ENCODE data around the gene HOXD11.

Gene HOXD11

GRCh38 chr2:176102309-176102866 is 4.7 kb upstream of the HOXD11 start:
- H3K27ac Mint-ChIP-seq = no peak overlapping the region
- no peak overlapping the region for H3K4me3 Mint-ChIP-seq
- intact Hi-C loops (cut with micrococcal nuclease) = no loop called here

GRCh38 chr2:176103194-176103593 is 3.9 kb upstream of the HOXD11 start:
- intact Hi-C loops (cut with micrococcal nuclease) = no loop called here
- Mint-ChIP-seq H3K4me1 (ENCODE audit: low read depth) (peaks cover 26% of the 10 kb centered on the region), H3K27me3 (peaks cover 86% of the 10 kb centered on the region), H3K9me3 (no peaks in the 10 kb centered on the region), H3K4me3 (no peak overlapping the region), H3K27ac (no peak overlapping the region), H3K36me3 (ENCODE audit: low read depth) (no peaks in the 10 kb centered on the region)

More at GRCh38 chr2:176102309-176102866, 4.7 kb upstream of the HOXD11 start:
- no peaks in the 10 kb centered on the region for H3K9me3 Mint-ChIP-seq
- peaks cover 32% of the 10 kb centered on the region for H3K4me1 Mint-ChIP-seq (ENCODE audit: low read depth)
- no peaks in the 10 kb centered on the region for H3K36me3 Mint-ChIP-seq (ENCODE audit: low read depth)
- H3K27me3 Mint-ChIP-seq = peaks cover 94% of the 10 kb centered on the region

GRCh38 chr2:176103742-176104315 is 3.3 kb upstream of the HOXD11 start:
- Mint-ChIP-seq H3K36me3 (ENCODE audit: low read depth) (no peaks in the 10 kb centered on the region), H3K27me3 (peaks cover 86% of the 10 kb centered on the region), H3K27ac (no peak overlapping the region), H3K4me1 (ENCODE audit: low read depth) (peaks cover 26% of the 10 kb centered on the region), H3K4me3 (no peak overlapping the region), H3K9me3 (no peaks in the 10 kb centered on the region)
- intact Hi-C loops (cut with micrococcal nuclease) = no loop called here

DNA sequence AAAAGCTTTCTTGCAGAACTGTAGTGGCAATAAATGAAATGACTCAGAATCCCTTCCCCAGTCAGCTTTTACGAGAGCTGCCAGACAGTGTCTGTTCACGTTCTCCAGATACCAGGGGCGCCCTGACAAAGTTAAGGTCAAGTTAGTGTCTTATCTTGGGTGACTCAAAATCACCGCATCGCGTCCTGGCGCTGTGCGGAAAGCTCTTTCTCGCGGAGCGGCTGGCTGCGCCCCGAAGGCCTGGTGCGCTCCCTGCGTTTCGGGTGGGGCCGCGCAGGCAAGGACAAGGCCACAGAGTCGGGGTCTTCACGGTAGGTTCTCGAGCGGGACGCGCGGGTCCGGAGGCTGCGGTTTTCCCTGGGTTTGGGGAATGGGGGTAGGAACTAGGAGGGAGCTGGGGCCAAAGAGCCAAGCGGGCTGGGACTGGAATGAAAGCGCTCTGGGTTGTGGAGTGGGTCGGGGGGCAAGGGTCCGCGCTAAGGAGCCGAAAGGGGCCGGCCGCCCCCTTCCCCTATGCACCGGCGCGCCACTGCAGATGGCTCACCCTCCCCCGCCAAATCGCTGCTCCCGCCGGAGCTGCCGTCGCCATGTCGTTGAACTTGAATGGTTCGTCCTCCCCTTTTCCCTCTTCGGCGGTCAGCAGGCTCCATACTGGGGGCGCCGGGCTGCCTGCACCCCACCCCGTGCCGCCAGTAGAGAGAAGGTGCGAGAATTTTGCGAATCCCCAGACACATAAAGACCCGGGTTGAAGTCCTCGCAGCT is 2.6 kb upstream of the HOXD11 start:
- intact Hi-C loops (cut with micrococcal nuclease) = no loop called here
- Mint-ChIP-seq H3K27ac (no peak overlapping the region), H3K27me3 (peaks cover 86% of the 10 kb centered on the region), H3K36me3 (ENCODE audit: low read depth) (no peaks in the 10 kb centered on the region), H3K4me3 (no peak overlapping the region), H3K9me3 (no peaks in the 10 kb centered on the region), H3K4me1 (ENCODE audit: low read depth) (peaks cover 26% of the 10 kb centered on the region)

DNA sequence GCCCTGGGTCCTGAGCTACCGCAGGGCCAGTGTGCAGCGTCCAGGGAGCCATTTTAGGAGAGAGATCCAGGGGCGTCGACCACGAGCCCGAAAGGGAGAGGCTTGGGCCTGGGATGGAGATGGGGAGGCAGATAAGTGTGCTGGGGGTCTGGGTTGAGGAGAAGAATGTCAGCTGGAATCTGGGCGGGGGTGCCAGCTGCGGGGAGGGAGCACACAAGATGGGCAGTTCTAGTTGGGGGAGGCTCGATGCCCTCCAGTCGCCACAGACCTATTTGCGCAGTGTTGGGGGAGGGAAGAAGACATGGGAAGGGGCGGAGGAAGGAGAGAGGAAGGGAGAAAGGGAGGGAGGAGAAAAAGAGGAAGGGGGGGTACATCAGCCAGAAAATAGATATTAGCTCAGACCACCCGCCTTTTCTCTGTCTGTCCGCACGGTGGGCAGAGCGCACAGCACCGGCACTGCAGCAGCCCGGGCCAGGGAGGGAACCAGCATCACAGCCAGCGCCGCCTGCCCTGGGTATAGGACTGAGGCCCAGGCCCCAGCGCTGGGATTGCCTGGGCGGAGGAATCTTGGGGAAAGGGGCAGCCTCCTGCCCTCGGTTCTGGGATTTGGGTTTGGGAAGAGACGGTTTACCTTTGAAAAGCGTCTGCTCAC is 1.9 kb upstream of the HOXD11 start:
- Mint-ChIP-seq H3K27ac (no peak overlapping the region), H3K27me3 (peaks cover 86% of the 10 kb centered on the region), H3K4me3 (no peak overlapping the region), H3K9me3 (no peaks in the 10 kb centered on the region), H3K36me3 (ENCODE audit: low read depth) (no peaks in the 10 kb centered on the region), H3K4me1 (ENCODE audit: low read depth) (peaks cover 26% of the 10 kb centered on the region)
- intact Hi-C loops (cut with micrococcal nuclease) = no loop called here

DNA sequence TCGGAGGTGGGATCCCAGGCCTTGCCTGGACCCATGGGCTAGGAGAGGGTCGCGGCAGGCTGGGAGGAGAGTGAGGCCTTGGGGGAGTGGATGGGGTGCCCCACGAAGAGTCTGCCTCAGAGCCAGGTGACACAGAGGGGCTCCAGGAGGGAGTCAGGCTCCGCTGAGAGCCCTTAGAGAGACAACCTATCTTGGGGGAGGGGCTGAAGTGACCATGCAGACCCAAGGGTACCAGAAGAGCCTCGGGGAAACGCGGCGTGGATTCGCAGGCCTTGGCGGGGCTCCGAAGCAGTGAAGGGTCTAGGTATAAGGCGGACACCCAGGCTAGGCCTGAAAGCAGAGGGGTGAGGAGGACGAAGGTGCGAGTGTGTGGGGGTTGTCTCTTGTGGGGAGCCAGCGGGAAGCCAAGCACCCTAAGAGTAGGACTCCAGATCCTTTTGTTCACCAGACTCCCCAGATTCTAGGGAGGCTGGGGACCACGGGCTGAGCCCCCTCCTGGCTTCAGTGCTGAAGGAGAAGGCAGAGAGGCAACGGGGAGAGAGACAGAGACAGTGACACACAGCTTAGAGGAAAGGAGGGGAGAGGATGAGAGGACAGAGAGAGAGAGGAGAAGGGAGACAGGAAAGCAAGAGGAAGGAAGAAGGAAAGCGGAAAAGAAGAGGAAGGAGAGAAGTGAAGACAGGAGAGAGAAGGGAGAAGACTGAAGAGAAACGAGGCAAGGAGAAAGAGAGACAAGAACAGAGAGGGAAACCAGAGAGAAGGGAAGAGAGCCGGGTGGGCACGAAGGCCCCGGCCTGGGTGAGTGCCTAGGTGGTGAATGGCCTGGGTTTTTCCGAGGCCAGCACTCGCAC is 1.1 kb upstream of the HOXD11 start:
- intact Hi-C loops (cut with micrococcal nuclease) = no loop called here
- Mint-ChIP-seq H3K27me3 (peaks cover 84% of the 10 kb centered on the region), H3K4me3 (no peak overlapping the region), H3K27ac (no peak overlapping the region), H3K9me3 (no peaks in the 10 kb centered on the region), H3K4me1 (ENCODE audit: low read depth) (peaks cover 27% of the 10 kb centered on the region), H3K36me3 (ENCODE audit: low read depth) (no peaks in the 10 kb centered on the region)

DNA sequence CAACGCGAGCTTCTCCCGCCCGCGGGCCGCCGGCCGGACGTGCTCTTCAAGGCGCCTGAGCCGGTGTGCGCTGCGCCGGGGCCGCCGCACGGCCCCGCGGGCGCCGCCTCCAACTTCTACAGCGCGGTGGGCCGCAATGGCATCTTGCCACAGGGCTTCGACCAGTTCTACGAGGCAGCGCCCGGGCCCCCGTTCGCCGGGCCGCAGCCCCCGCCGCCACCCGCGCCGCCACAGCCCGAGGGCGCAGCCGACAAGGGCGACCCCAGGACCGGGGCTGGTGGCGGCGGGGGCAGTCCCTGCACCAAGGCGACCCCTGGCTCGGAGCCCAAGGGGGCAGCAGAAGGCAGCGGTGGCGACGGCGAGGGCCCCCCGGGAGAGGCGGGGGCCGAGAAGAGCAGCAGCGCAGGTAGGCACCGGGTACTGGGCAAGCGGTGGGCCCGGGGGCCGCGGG is 676 bp downstream of the HOXD11 start:
- Mint-ChIP-seq H3K4me1 (ENCODE audit: low read depth) (peaks cover 31% of the 10 kb centered on the region), H3K27me3 (peaks cover 84% of the 10 kb centered on the region), H3K9me3 (no peaks in the 10 kb centered on the region), H3K27ac (no peak overlapping the region), H3K36me3 (ENCODE audit: low read depth) (no peaks in the 10 kb centered on the region), H3K4me3 (no peak overlapping the region)
- intact Hi-C loops (cut with micrococcal nuclease) = no loop called here

GRCh38 chr2:176109192-176109901 is 2.3 kb downstream of the HOXD11 start:
- no peaks in the 10 kb centered on the region for H3K9me3 Mint-ChIP-seq

DNA sequence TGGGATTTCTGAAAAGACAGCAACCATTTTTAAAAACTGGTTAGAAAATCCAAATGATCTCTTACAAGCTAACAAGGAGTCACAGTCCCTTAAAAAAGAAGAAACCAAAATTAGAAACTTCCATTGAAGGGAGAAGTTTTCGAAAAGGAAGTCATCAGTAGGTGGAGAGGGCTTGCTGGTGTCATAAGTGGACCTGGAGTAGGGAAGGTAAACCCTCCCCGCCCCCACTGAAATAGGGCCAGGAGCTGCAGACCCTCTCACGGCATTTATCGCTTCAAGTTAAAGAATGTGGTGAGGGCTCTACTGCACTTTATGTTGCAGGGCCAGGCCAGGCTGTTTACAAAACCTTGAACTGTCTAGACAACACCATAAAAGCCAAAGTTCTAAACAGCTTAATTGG is 2.9 kb downstream of the HOXD11 start:
- intact Hi-C loops (cut with micrococcal nuclease) = no loop called here
- Mint-ChIP-seq H3K27ac (no peak overlapping the region), H3K4me1 (ENCODE audit: low read depth) (peaks cover 23% of the 10 kb centered on the region), H3K36me3 (ENCODE audit: low read depth) (no peaks in the 10 kb centered on the region), H3K27me3 (peaks cover 86% of the 10 kb centered on the region), H3K9me3 (no peaks in the 10 kb centered on the region), H3K4me3 (no peak overlapping the region)

More at GRCh38 chr2:176109192-176109901, 2.3 kb downstream of the HOXD11 start:
- peaks cover 29% of the 10 kb centered on the region for H3K4me1 Mint-ChIP-seq (ENCODE audit: low read depth)
- peaks cover 86% of the 10 kb centered on the region for H3K27me3 Mint-ChIP-seq
- intact Hi-C loops (cut with micrococcal nuclease) = no loop called here
- no peaks in the 10 kb centered on the region for H3K36me3 Mint-ChIP-seq (ENCODE audit: low read depth)
- no peak overlapping the region for H3K4me3 Mint-ChIP-seq
- H3K27ac Mint-ChIP-seq = no peak overlapping the region

GRCh38 chr2:176110415-176111308 is 3.6 kb downstream of the HOXD11 start:
- Mint-ChIP-seq H3K27ac (no peak overlapping the region), H3K9me3 (no peaks in the 10 kb centered on the region), H3K4me1 (ENCODE audit: low read depth) (peaks cover 16% of the 10 kb centered on the region), H3K36me3 (ENCODE audit: low read depth) (no peaks in the 10 kb centered on the region), H3K4me3 (no peak overlapping the region), H3K27me3 (peaks cover 84% of the 10 kb centered on the region)
- intact Hi-C loops (cut with micrococcal nuclease) = no loop called here

DNA sequence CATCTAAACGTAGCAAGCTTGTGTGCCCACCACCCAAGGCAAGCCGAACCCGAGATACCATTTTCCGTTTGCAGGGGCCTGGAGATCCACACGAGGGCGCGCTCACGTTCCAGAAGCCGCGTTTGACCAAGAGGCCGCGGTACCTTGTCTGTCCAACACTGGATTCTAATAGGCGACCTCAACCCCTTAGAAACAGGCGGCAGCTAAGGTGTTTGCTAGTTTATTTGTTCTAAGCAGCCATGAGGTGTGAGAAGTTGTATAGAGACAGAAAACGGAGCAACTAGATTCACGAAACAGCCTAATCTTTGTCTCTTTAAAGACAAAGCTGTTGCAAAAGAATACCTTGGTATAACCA is 4.2 kb downstream of the HOXD11 start:
- no peaks in the 10 kb centered on the region for H3K36me3 Mint-ChIP-seq (ENCODE audit: low read depth)
- no peak overlapping the region for H3K4me3 Mint-ChIP-seq
- intact Hi-C loops (cut with micrococcal nuclease) = no loop called here
- H3K9me3 Mint-ChIP-seq = no peaks in the 10 kb centered on the region
- H3K27ac Mint-ChIP-seq = no peak overlapping the region
- peaks cover 84% of the 10 kb centered on the region for H3K27me3 Mint-ChIP-seq
- peaks cover 11% of the 10 kb centered on the region for H3K4me1 Mint-ChIP-seq (ENCODE audit: low read depth)

DNA sequence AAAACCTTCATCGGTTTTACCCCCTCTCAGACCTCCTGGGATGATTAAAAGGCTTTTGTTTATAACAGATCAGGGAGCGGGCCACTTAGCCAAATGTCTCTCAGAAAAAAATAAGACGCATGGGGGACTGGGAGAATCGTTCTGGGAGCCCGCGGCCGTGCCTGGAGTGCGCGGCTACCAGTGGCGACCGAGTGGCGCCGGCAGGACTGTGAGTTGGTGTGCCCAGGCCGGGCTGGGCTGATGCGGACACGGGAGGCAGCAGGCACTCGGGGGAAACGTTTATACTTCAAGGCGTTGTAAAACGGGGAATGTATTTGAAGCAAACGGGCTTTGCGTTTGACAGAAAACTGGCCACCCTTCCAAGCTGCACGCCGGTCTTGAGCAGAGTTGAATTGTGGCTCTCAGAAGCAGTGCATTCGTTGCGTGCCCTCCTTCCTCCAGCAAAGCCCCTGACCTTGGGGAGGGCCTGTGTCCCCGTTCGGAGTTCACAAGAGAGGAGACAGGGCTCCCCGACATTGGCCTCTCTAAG is 4.8 kb downstream of the HOXD11 start:
- H3K27me3 Mint-ChIP-seq = peaks cover 87% of the 10 kb centered on the region
- H3K4me1 Mint-ChIP-seq (ENCODE audit: low read depth) = peaks cover 9% of the 10 kb centered on the region
- H3K4me3 Mint-ChIP-seq = no peak overlapping the region
- H3K36me3 Mint-ChIP-seq (ENCODE audit: low read depth) = no peaks in the 10 kb centered on the region
- H3K27ac Mint-ChIP-seq = no peak overlapping the region
- intact Hi-C loops (cut with micrococcal nuclease) = no loop called here
- H3K9me3 Mint-ChIP-seq = no peaks in the 10 kb centered on the region

Data from dendritic cell treated with granulocyte-macrophage colony-stimulating factor and Interleukin-4, amounts not matched to agents 40 ng/mL and 50 ng/mL, for 4 days (primary cell).